ENCODE measurements around the gene GOLIM4. TPM values are rescaled to one million over a fixed set of nuclear protein-coding genes. Genes with fewer than 3 reads are reported as not detected.

Gene GOLIM4
- total RNA-seq, 1 experiment from 2014 or later: 24.6 TPM

DNA sequence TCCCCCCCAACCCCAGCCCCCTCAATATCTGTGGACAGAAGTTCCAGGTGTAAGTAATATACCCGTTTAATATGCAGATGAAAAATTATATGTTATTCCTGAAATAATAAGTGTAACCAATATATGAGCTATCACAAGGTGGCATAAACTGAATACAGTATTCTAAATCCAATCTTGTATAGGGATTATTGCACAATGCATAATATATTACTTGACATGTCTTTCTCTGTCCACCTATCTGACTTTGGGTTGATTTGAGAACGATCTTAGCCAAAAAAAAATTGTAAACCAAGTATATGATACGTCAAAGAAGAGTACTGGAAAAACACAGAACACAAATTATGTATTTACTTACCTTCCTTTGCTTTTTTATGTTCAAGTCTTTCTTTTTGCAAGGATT, 47.8 kb downstream of the GOLIM4 start:
- H2BK12ac ChIP-seq (ENCODE audit: insufficient read length, low read depth, low read length): no peak overlapping the region
- no peak overlapping the region for H3K14ac ChIP-seq (ENCODE audit: insufficient read depth, low read length)
- H3K4me1 ChIP-seq (ENCODE audit: insufficient read depth, low read length): peaks cover 7% of the 10 kb centered on the region; the same call in 1 of the 2 replicates
- TF ChIP-seq, protein P1, sequence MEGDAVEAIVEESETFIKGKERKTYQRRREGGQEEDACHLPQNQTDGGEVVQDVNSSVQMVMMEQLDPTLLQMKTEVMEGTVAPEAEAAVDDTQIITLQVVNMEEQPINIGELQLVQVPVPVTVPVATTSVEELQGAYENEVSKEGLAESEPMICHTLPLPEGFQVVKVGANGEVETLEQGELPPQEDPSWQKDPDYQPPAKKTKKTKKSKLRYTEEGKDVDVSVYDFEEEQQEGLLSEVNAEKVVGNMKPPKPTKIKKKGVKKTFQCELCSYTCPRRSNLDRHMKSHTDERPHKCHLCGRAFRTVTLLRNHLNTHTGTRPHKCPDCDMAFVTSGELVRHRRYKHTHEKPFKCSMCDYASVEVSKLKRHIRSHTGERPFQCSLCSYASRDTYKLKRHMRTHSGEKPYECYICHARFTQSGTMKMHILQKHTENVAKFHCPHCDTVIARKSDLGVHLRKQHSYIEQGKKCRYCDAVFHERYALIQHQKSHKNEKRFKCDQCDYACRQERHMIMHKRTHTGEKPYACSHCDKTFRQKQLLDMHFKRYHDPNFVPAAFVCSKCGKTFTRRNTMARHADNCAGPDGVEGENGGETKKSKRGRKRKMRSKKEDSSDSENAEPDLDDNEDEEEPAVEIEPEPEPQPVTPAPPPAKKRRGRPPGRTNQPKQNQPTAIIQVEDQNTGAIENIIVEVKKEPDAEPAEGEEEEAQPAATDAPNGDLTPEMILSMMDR (conservative IDR thresholded peaks at IDR 0.05): no peak
- no peak overlapping the region for H2AK5ac ChIP-seq (ENCODE audit: insufficient read length, low read length)
- no peaks in the 10 kb centered on the region for H3K23me2 ChIP-seq (ENCODE audit: insufficient read length, low read depth, low read length, poor library complexity, severe bottlenecking)
- no peaks in the 10 kb centered on the region for H3K27me3 ChIP-seq (ENCODE audit: insufficient read depth, low read length)
- H3K4me3 Mint-ChIP-seq: no peak overlapping the region
- H2AFZ ChIP-seq (ENCODE audit: low read length): no peak overlapping the region
- no peak overlapping the region for H3K9ac ChIP-seq (ENCODE audit: extremely low read depth, insufficient read length, low read length)
- no peak overlapping the region for H2BK20ac ChIP-seq (ENCODE audit: low read depth, low read length, poor library complexity, severe bottlenecking)
- no peak overlapping the region for H3T11ph ChIP-seq (ENCODE audit: low read length)
- no peak overlapping the region for H3K4me2 ChIP-seq (ENCODE audit: insufficient read depth, insufficient read length, low read length)
- H3K27ac Mint-ChIP-seq: no peak overlapping the region
- no peak overlapping the region for H4K91ac ChIP-seq (ENCODE audit: insufficient read length, low read depth, low read length)
- no peak overlapping the region for H4K8ac ChIP-seq (replicated peaks; ENCODE audit: insufficient read length, low read depth, low read length)
- no peaks in the 10 kb centered on the region for H3K27me3 Mint-ChIP-seq (ENCODE audit: low read depth)
- no peaks in the 10 kb centered on the region for H4K20me1 ChIP-seq (ENCODE audit: control insufficient read depth, insufficient read depth, insufficient read length)
- no peak overlapping the region for H4K5ac ChIP-seq (ENCODE audit: insufficient read length, low read depth, low read length)
- peaks cover 15 to 19% of the 10 kb centered on the region in 2 experiments for H3K4me1 Mint-ChIP-seq
- H3K56ac ChIP-seq (ENCODE audit: insufficient read length, low read depth, low read length): no peak overlapping the region
- no peak overlapping the region for H2BK5ac ChIP-seq (ENCODE audit: insufficient read length, low read length)
- H3K79me1 ChIP-seq (ENCODE audit: insufficient read depth, low read depth, low read length, poor library complexity, severe bottlenecking): no peaks in the 10 kb centered on the region
- no peaks in the 10 kb centered on the region for H3K9me3 ChIP-seq (ENCODE audit: control insufficient read depth, low read depth, low read length)
- H2BK120ac ChIP-seq (ENCODE audit: low read depth, low read length, poor library complexity, severe bottlenecking): no peak overlapping the region
- no peak for DNase-seq
- H3K36me3 Mint-ChIP-seq (ENCODE audit: insufficient read depth in 1 of 3, low read depth in 3 of 3): peaks cover 0 to 8% (median 0%) of the 10 kb centered on the region in 3 experiments; a peak in 3 of 7 replicates
- no peak overlapping the region for H3K27ac ChIP-seq (ENCODE audit: insufficient read length, low read depth, low read length)
- WGBS (ENCODE audit: extremely low coverage, insufficient read length, low lambda C conversion rate): no CpG with 5 or more reads among the region's 3 CpGs
- no peak overlapping the region for H2BK15ac ChIP-seq (ENCODE audit: low read depth, low read length)
- no peak overlapping the region for H3K23ac ChIP-seq (ENCODE audit: insufficient read length, low read depth, low read length)
- H3K79me2 ChIP-seq (ENCODE audit: insufficient read depth, low read length): no peaks in the 10 kb centered on the region
- H3K9me3 Mint-ChIP-seq: no peaks in the 10 kb centered on the region
- no peak overlapping the region for H3K18ac ChIP-seq (ENCODE audit: insufficient read length, low read depth, low read length)
- no peak overlapping the region for H3K4ac ChIP-seq (ENCODE audit: low read depth, low read length)
